GM10266 (cell line): ENCODE measurements around the gene CPNE5.

Experiments used
- DNase-seq: peaks from one replicate; pipeline ENCODE4 v3.0.0; 2012; ENCODE audit errors: extremely low spot score
- CTCF ChIP-seq: IDR thresholded peaks from 2 replicates; pipeline ENCODE4 v1.5.1; 2012; ENCODE audit warnings: mild to moderate bottlenecking, low read depth; ENCODE audit not compliant: control insufficient read depth, insufficient read depth; ENCODE audit errors: missing control alignments

Gene CPNE5

GRCh38 chr6:36722365-36722764, 116.9 kb downstream of the CPNE5 start:
- no peak for TF ChIP-seq CTCF
- DNase-seq, result no peak

- TF ChIP-seq CTCF, result no peak
- no peak for DNase-seq
Observed at GRCh38 chr6:36721369-36722140, 117.7 kb downstream of the CPNE5 start.

GRCh38 chr6:36720251-36721141, 118.7 kb downstream of the CPNE5 start:
- TF ChIP-seq CTCF, result no peak
- DNase-seq, result no peak

GRCh38 chr6:36719126-36719525, 120.1 kb downstream of the CPNE5 start:
- no peak for DNase-seq

GRCh38 chr6:36718560-36718959, 120.7 kb downstream of the CPNE5 start:
- TF ChIP-seq CTCF, result no peak
- no peak for DNase-seq

More at GRCh38 chr6:36719126-36719525, 120.1 kb downstream of the CPNE5 start:
- TF ChIP-seq CTCF, result no peak

- no peak for TF ChIP-seq CTCF
- DNase-seq, result no peak
Observed at GRCh38 chr6:36717871-36718540, 121.2 kb downstream of the CPNE5 start.
